Neural progenitor cell (in vitro differentiated cells): ENCODE measurements around the gene CPD. TPM values are rescaled to one million over a fixed set of nuclear protein-coding genes. Genes with fewer than 3 reads are reported as not detected.
"Not testable (repeated sequence)": the region's sequence is repeated elsewhere in the genome, so short reads cannot be mapped to it uniquely, and the experiment has no call there.

Source experiments
- DNase-seq: peaks from one replicate; pipeline ENCODE4 v3.0.0-alpha.2; 2016; ENCODE audit warnings: low spot score
- H2AFZ ChIP-seq: fragments of 200-600 bp; sonication (generic); replicated peaks from 2 replicates; pipeline ENCODE4 v1.6.1; 2016; ENCODE audit warnings: antibody characterized with exemption
- H3F3A ChIP-seq: fragments of 200-600 bp; sonication (generic); 2 replicates; pipeline ENCODE4 v1.6.1; 2016; ENCODE audit warnings: antibody characterized with exemption, low read depth
- H3K27ac ChIP-seq: fragments of 200-600 bp; sonication (generic); 2 replicates; pipeline ENCODE4 v1.5.1; 2016; ENCODE audit warnings: mild to moderate bottlenecking
- H3K27me3 ChIP-seq: fragments of 200-600 bp; sonication (generic); 2 replicates; pipeline ENCODE4 v1.6.1; 2016; ENCODE audit warnings: mild to moderate bottlenecking, moderate library complexity
- H3K36me3 ChIP-seq: fragments of 200-600 bp; sonication (generic); 2 replicates; pipeline ENCODE4 v1.5.1; 2016
- H3K4me1 ChIP-seq: fragments of 200-600 bp; sonication (generic); 2 replicates; pipeline ENCODE4 v1.6.1; 2016; ENCODE audit warnings: mixed run types
- H3K4me2 ChIP-seq: fragments of 200-600 bp; sonication (generic); 2 replicates; pipeline ENCODE4 v1.6.1; 2016
- H3K4me3 ChIP-seq: fragments of 200-600 bp; sonication (generic); 2 replicates; pipeline ENCODE4 v1.5.1; 2016
- H3K79me2 ChIP-seq: fragments of 200-600 bp; sonication (generic); 2 replicates; pipeline ENCODE4 v1.6.1; 2016; ENCODE audit warnings: low read depth
- H3K9ac ChIP-seq: fragments of 200-600 bp; sonication (generic); 2 replicates; pipeline ENCODE4 v1.6.1; 2016
- H3K9me3 ChIP-seq: fragments of 200-600 bp; sonication (generic); 2 replicates; pipeline ENCODE4 v1.5.1; 2016; ENCODE audit warnings: low read depth
- H4K20me1 ChIP-seq: fragments of 200-600 bp; sonication (generic); 2 replicates; pipeline ENCODE4 v1.6.1; 2016; ENCODE audit warnings: low read depth
- H3K27ac Mint-ChIP-seq: 3 replicates; pipeline ENCODE4 v1.8.0; 2021; ENCODE audit warnings: mixed read lengths
- H3K27me3 Mint-ChIP-seq: 2 replicates; pipeline ENCODE4 v1.8.0; 2022; ENCODE audit warnings: low read depth, mild to moderate bottlenecking, inconsistent platforms, moderate library complexity, mixed read lengths; ENCODE audit not compliant: insufficient read depth
- H3K36me3 Mint-ChIP-seq: 3 replicates; pipeline ENCODE4 v1.8.0; 2021; ENCODE audit warnings: mixed read lengths
- H3K4me1 Mint-ChIP-seq: 3 replicates; pipeline ENCODE4 v1.8.0; 2021; ENCODE audit warnings: mixed read lengths
- H3K4me3 Mint-ChIP-seq: 3 replicates; pipeline ENCODE4 v1.8.0; 2021; ENCODE audit warnings: mild to moderate bottlenecking, moderate library complexity, mixed read lengths
- H3K9me3 Mint-ChIP-seq: 3 replicates; pipeline ENCODE4 v1.8.0; 2020; ENCODE audit warnings: mixed read lengths
- EZH2 ChIP-seq: fragments of 200-600 bp; sonication (generic); IDR thresholded peaks from 2 replicates; pipeline ENCODE4 v1.6.1; 2017; ENCODE audit warnings: antibody characterized with exemption, mild to moderate bottlenecking, moderate library complexity
- EZH2phosphoT487 ChIP-seq: fragments of 200-600 bp; sonication (generic); IDR thresholded peaks from 2 replicates; pipeline ENCODE4 v1.6.1; 2017; ENCODE audit warnings: antibody characterized with exemption
- total RNA-seq: library from RNA; depleted of rRNA; stranded (reverse); fragments of >200 nt; gene quantifications from 2 replicates; pipeline ENCODE4 v1.2.3, GENCODE V29; 2015; ENCODE audit warnings: low replicate concordance
- TF ChIP-seq, protein P1 (sequence below): fragments of 200-600 bp; sonication (generic); IDR thresholded peaks from 2 replicates; pipeline ENCODE4 v1.5.1; 2017; ENCODE audit warnings: antibody characterized with exemption, mild to moderate bottlenecking

The CPD gene
- total RNA-seq, 1 donor from 2014 or later: 70.8 TPM

DNA sequence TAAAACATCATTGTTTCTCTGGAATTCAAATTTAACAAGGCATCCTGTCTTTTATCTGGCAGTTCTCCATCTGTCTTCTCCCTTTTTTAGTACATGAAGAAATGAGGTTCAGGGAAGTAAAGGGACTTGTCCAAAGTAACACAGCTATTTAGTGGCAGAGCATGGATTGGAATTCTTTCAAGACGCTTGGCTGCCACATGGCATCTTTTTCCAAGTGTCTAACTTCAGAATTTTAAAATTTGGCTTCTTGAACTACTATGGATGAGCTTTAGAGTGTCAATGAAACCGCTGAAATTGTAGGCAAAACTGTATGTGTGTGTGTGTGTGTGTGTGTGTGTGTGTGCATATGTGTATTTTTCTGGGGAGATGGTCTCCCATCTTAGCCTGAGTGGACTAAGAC is 39.6 kb upstream of the CPD start:
- TF ChIP-seq EZH2: no peak
- no peak for TF ChIP-seq EZH2phosphoT487
- TF ChIP-seq, protein P1, sequence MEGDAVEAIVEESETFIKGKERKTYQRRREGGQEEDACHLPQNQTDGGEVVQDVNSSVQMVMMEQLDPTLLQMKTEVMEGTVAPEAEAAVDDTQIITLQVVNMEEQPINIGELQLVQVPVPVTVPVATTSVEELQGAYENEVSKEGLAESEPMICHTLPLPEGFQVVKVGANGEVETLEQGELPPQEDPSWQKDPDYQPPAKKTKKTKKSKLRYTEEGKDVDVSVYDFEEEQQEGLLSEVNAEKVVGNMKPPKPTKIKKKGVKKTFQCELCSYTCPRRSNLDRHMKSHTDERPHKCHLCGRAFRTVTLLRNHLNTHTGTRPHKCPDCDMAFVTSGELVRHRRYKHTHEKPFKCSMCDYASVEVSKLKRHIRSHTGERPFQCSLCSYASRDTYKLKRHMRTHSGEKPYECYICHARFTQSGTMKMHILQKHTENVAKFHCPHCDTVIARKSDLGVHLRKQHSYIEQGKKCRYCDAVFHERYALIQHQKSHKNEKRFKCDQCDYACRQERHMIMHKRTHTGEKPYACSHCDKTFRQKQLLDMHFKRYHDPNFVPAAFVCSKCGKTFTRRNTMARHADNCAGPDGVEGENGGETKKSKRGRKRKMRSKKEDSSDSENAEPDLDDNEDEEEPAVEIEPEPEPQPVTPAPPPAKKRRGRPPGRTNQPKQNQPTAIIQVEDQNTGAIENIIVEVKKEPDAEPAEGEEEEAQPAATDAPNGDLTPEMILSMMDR: no peak

DNA sequence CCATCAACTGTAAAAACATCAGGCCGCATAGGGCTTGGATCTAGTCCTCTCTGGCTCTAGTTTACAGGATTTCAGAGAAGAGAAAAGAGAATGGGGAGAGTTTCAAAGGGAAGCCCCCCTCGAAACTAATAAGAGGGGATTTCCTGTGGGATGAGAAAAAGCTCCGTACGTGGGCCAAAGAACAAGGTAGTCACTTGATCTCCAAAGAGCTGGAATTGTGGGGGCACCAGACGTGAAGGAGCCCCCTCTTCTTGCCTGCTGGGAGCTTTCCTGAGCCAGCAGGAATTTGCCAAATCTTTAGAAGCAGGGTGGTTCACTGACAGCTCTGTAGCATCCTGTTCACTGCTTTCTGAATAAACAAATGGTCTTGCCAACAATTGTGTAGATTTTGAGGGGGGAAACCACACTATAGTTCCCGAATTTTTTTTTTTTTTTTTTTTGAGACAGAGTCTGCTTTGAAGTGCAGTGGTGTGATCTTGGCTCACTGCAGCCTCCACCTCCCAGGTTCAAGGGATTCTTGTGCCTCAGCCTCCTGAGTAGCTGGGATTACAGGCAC is 37.8 kb upstream of the CPD start:
- H3K9me3 Mint-ChIP-seq: no peaks in the 10 kb centered on the region
- Histone ChIP-seq H4K20me1 (no peaks in the 10 kb centered on the region), H3K9me3 (no peaks in the 10 kb centered on the region), H3K9ac (no peak overlapping the region), H3K79me2 (no peaks in the 10 kb centered on the region), H3K4me2 (peak overlapping the region; percentile 64), H3K27ac (peak overlapping the region; percentile 20), H3K4me1 (peaks cover 7% of the 10 kb centered on the region), H3K4me3 (no peak overlapping the region), H3F3A (peaks cover 18% of the 10 kb centered on the region), H2AFZ (peak overlapping the region; percentile 78), H3K27me3 (peaks cover 5% of the 10 kb centered on the region), H3K36me3 (no peaks in the 10 kb centered on the region)
- H3K27ac Mint-ChIP-seq: peak overlapping the region; percentile 59
- no peak for DNase-seq
- no peaks in the 10 kb centered on the region for H3K36me3 Mint-ChIP-seq
- peak overlapping the region; percentile 55 for H3K4me3 Mint-ChIP-seq
- H3K4me1 Mint-ChIP-seq: peaks cover 32% of the 10 kb centered on the region
- TF ChIP-seq EZH2 (no peak), EZH2phosphoT487 (no peak)
- TF ChIP-seq, protein P1: no peak
- H3K27me3 Mint-ChIP-seq: peaks cover 8% of the 10 kb centered on the region

More for the DNA sequence above, 39.6 kb upstream of the CPD start:
- Histone ChIP-seq H3K27ac (no peak overlapping the region), H3K36me3 (no peaks in the 10 kb centered on the region), H3K4me2 (no peak overlapping the region), H3K4me1 (peaks cover 7% of the 10 kb centered on the region), H3K4me3 (no peak overlapping the region), H3K79me2 (no peaks in the 10 kb centered on the region), H3F3A (peaks cover 18% of the 10 kb centered on the region), H3K27me3 (peaks cover 5% of the 10 kb centered on the region), H3K9ac (no peak overlapping the region), H3K9me3 (no peaks in the 10 kb centered on the region), H4K20me1 (no peaks in the 10 kb centered on the region), H2AFZ (no peak overlapping the region)
- no peak for DNase-seq
- no peaks in the 10 kb centered on the region for H3K36me3 Mint-ChIP-seq
- H3K4me1 Mint-ChIP-seq: peaks cover 24% of the 10 kb centered on the region
- no peaks in the 10 kb centered on the region for H3K9me3 Mint-ChIP-seq
- no peak overlapping the region for H3K4me3 Mint-ChIP-seq
- no peak overlapping the region for H3K27ac Mint-ChIP-seq
- peaks cover 8% of the 10 kb centered on the region for H3K27me3 Mint-ChIP-seq

DNA sequence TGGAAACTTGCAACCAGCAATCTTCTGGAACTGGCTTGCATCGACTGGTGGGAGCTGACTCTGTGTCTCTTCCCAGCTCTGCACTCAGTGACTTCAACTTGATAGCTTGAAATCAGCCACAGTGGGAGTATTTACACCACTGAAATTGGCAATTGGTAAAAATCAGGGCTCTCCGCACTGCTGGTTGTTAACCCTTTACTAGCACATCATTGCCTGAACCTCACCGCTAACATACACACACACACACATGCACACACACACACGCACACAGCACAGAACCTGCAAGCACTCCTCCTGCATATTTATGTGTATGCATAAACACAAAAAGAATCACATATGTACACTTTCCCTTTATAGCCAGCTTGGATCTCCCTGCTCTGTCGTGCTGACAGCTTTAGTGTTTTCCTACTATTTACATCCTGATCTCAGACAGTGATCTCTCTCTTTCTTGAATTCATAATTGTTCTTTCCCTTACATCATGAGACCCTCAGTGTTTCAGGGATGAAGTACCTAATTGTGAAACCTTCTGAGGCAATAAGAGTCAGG is 37.0 kb upstream of the CPD start:
- Histone ChIP-seq H3F3A (peaks cover 18% of the 10 kb centered on the region), H3K27me3 (peaks cover 5% of the 10 kb centered on the region), H3K4me2 (no peak overlapping the region), H3K4me1 (peaks cover 7% of the 10 kb centered on the region), H3K9me3 (no peaks in the 10 kb centered on the region), H3K9ac (no peak overlapping the region), H3K27ac (no peak overlapping the region), H3K4me3 (no peak overlapping the region), H4K20me1 (no peaks in the 10 kb centered on the region), H3K79me2 (no peaks in the 10 kb centered on the region), H3K36me3 (no peaks in the 10 kb centered on the region), H2AFZ (no peak overlapping the region)
- Mint-ChIP-seq H3K4me3 (no peak overlapping the region), H3K27ac (no peak overlapping the region), H3K4me1 (peaks cover 32% of the 10 kb centered on the region), H3K36me3 (no peaks in the 10 kb centered on the region), H3K27me3 (peaks cover 5% of the 10 kb centered on the region), H3K9me3 (no peaks in the 10 kb centered on the region)
- DNase-seq: no peak
- no peak for TF ChIP-seq EZH2phosphoT487

DNA sequence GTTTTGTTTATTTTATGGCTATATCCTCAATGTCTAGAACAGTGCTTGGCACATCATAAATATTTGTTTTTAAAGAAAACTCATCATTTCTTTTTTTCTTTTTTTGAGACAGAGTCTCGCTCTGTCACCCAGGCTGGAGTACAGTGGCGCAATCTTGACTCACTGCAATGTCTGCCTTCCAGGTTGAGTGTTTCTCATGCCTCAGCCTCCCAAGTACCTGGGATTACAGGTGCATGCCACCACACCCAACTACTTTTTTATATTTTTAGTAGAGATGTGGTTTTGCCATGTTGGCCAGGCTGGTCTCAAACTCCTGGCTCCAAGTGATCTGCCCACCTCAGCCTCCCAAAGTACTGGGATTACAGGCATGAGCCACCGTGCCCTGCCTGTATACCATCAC is 35.5 kb upstream of the CPD start:
- H2AFZ ChIP-seq, H3K27ac ChIP-seq, H3K4me3 ChIP-seq, H3K9ac ChIP-seq, H3K27ac Mint-ChIP-seq, H3K36me3 ChIP-seq, H4K20me1 ChIP-seq, H3K79me2 ChIP-seq, H3K9me3 ChIP-seq, H3K9me3 Mint-ChIP-seq, H3K27me3 ChIP-seq, H3K27me3 Mint-ChIP-seq, DNase-seq, H3K4me2 ChIP-seq, H3K4me1 ChIP-seq, H3K4me3 Mint-ChIP-seq, H3K36me3 Mint-ChIP-seq: not testable (repeated sequence)
- peaks cover 18% of the 10 kb centered on the region for H3F3A ChIP-seq
- peaks cover 30% of the 10 kb centered on the region for H3K4me1 Mint-ChIP-seq
